Measurements from ENCODE around the gene ITPKC. TPM values are rescaled to one million over a fixed set of nuclear protein-coding genes. Genes with fewer than 3 reads are reported as not detected.

Gene ITPKC
- 11.3 and 11.4 TPM in 2 replicates for total RNA-seq (2013; cell fraction: nucleolus; rRNA removed)
- total RNA-seq (2014; rRNA removed) (4.7 and 5.3 TPM in 2 replicates), total RNA-seq (2014; rRNA removed; fragmentation: Illumina TruSeq; extraction: Trizol) (3.5 and 3.9 TPM in 2 replicates), total RNA-seq (2021) (6.3 and 6.5 TPM in 2 replicates), polyA plus RNA-seq (2011; rRNA removed) (3.7 and 6.4 TPM in 2 replicates), polyA plus RNA-seq (2014; fragmentation: Illumina TruSeq; extraction: Trizol) (1.7 and 3.3 TPM in 2 replicates), polyA plus RNA-seq (2014; fragmentation: Nextera tagmentation; extraction: Ambion mirVana) (under 1 TPM; 0.03 to 0.26 TPM), polyA plus RNA-seq (2014; rRNA removed) (6.0 and 7.6 TPM in 2 replicates), polyA plus RNA-seq (2016; fragmentation: Nextera tagmentation; extraction: Ambion mirVana) (1 to 10 TPM; 1.3 to 3.5 TPM), polyA minus RNA-seq (2011; rRNA and poly(A)+ RNA removed) (7.5 and 13.9 TPM in 2 replicates), Bru-seq, nascent RNA (percentile 54 among the genes with signal in this experiment), BruChase-seq, experiment 1, labeled RNA remaining after a 6-hour chase (percentile 54 among the genes with signal in this experiment), BruChase-seq, experiment 2, labeled RNA remaining after a 2-hour chase (percentile 56 among the genes with signal in this experiment)
- polyA plus RNA-seq (2011; ENCODE audit: low read depth), result 1.8 TPM
- polyA plus RNA-seq (2011; cell fraction: cytosol; rRNA removed), result 7.6 and 8.9 TPM in 2 replicates
- 9.1 and 9.6 TPM in 2 replicates for polyA plus RNA-seq (2011; cell fraction: nucleus; rRNA removed)
- polyA plus RNA-seq (2012), result 2.7 and 5.2 TPM in 2 replicates
- 3.3 and 4.1 TPM in 2 replicates for polyA minus RNA-seq (2011; cell fraction: cytosol; rRNA and poly(A)+ RNA removed)
- 4.6 and 7.2 TPM in 2 replicates for polyA minus RNA-seq (2011; cell fraction: nucleus; rRNA and poly(A)+ RNA removed)
- long read RNA-seq, experiment 1, partial matches to known transcripts, result 1 of 1 reads
- long read RNA-seq, experiment 1, other reads (novel, unspliced or antisense), result 0 of 1 reads
- long read RNA-seq, experiment 2, partial matches to known transcripts, result 2 of 2 reads
- long read RNA-seq, experiment 2, other reads (novel, unspliced or antisense), result 0 of 2 reads

GRCh38 chr19:40716482-40717324 lies at the start of gene ITPKC, which contains the start of gene COQ8B:
ITPKC (plus strand) TSS chr19:40717112; CDS start chr19:40717136, 24 bp downstream.
COQ8B (minus strand) TSS chr19:40716886; CDS start chr19:40714632, 2,254 bp downstream.
- Histone ChIP-seq H3K9ac (ENCODE audit: control insufficient read depth, insufficient read depth, low read length) (peak within 1 kb of the TSS; percentile 91), H3K79me2 (ENCODE audit: control insufficient read depth, insufficient read depth, low read length) (peaks cover 43% of the 10 kb centered on the region), H3K4me3 (peak within 1 kb of the TSS; percentile 79), H2AFZ (ENCODE audit: control insufficient read depth, low read depth, low read length) (peak within 1 kb of the TSS; percentile 67), H3K27ac (ENCODE audit: control insufficient read depth, insufficient read depth) (peak within 1 kb of the TSS; percentile 94), H4K20me1 (ENCODE audit: control insufficient read depth, insufficient read depth) (no peaks in the 10 kb centered on the region), H3K4me2 (ENCODE audit: control insufficient read depth, insufficient read depth) (peak within 1 kb of the TSS; percentile 97), H3K4me1 (ENCODE audit: control insufficient read depth, insufficient read depth, low read length) (peaks cover 18% of the 10 kb centered on the region), H3K36me3 (ENCODE audit: control insufficient read depth in 2 of 2, insufficient read depth in 2 of 2, low read length in 1 of 2) (0 out of 4 replicates have a peak, but pooled peaks cover 0 to under 1% of the 10 kb centered on the region in 2 experiments), H3K9me3 (replicated peaks; ENCODE audit: control insufficient read depth, insufficient read depth, low read length) (no peaks in the 10 kb centered on the region), H3K27me3 (replicated peaks in 1 of 2; ENCODE audit: control insufficient read depth in 2 of 2, insufficient read depth in 2 of 2, low read length in 1 of 2) (no peaks in the 10 kb centered on the region)
- POLR2A ChIA-PET, result interaction anchor here (0.6 to 2.4 kb wide), 19 partner anchors 8 to 652 kb away, joined by 3 to 39 read pairs (median 4); partner anchors contain the start of genes ACTMAP, BLVRB, EGLN2 and MIA
- CTCF ChIA-PET, result interaction anchor here (0.5 to 1.8 kb wide), 7 partner anchors 31 to 90 kb away, joined by 3 to 10 read pairs (median 4); partner anchors contain the start of genes ACTMAP, RAB4B and SNRPA
- WGBS (ENCODE audit: insufficient coverage, insufficient replicate concordance, low lambda C conversion rate, missing lambda C conversion rate), result under 1% methylated on average over 57 of the region's 76 CpGs
- RAD21 ChIA-PET (ENCODE audit: unreplicated experiment), result interaction anchor here (0.6 to 2.4 kb wide), 8 partner anchors 31 to 1165 kb away, joined by 3 to 28 read pairs (median 5); partner anchors contain the start of genes ACTMAP, EGLN2, RAB4B and SNRPA
- peak; percentile 72 for ATAC-seq
- intact Hi-C loops (cut with micrococcal nuclease; ENCODE audit: unreplicated experiment) (loop anchor here (1.0 to 2.0 kb wide), 3 partner anchors 34 to 82 kb away; partner anchors contain the start of genes ACTMAP, EGLN2, RAB4B and SNRPA), in situ Hi-C loops (cut with MboI) (no loop called here)
- SMC1A ChIA-PET (ENCODE audit: uncharacterized antibody, unreplicated experiment), result interaction anchor here (0.8 to 2.4 kb wide), 10 partner anchors 29 to 103 kb away, joined by 3 to 13 read pairs (median 7); partner anchors contain the start of genes ACTMAP, RAB4B and SNRPA
- peak; percentile 88 for DNase-seq (ENCODE audit: low read depth, low spot score)
- BruUV-seq (replicated peaks), result TSS peak; percentile 79
- FAIRE-seq, result peak; percentile 87
- TF ChIP-seq PML (IDR thresholded peaks at IDR 0.05; ENCODE audit: low read length) (no peak; the same call in 1 of the 2 replicates), TAF1 (IDR thresholded peaks at IDR 0.05; ENCODE audit: borderline replicate concordance, low read depth, low read length) (peak; percentile 10; the same call in 1 of the 2 replicates), RUNX3 (IDR thresholded peaks at IDR 0.05; ENCODE audit: low read length) (peak; percentile 25), ZBTB40 (IDR thresholded peaks at IDR 0.05; ENCODE audit: borderline replicate concordance) (peak; percentile 79; the same call in 1 of the 2 replicates), TBL1XR1 (IDR thresholded peaks at IDR 0.05; ENCODE audit: low read depth, low read length) (0 out of 2 replicates have a peak, but pooled peaks have one; percentile 61), STAT1 (conservative IDR thresholded peaks at IDR 0.05) (0 out of 2 replicates have a peak, but pooled peaks have one; percentile 49), PRDM15 (CRISPR knock-in tag; IDR thresholded peaks at IDR 0.05) (no peak), CBFB (IDR thresholded peaks at IDR 0.05; ENCODE audit: low read depth) (0 out of 2 replicates have a peak, but pooled peaks have one; percentile 56), NBN (IDR thresholded peaks at IDR 0.05) (peak; percentile 79)

All from GM12878 (cell line).